HG03060 (cell line): ENCODE data around the gene TTYH2.

ENCODE experiments used
- ATAC-seq: cut with Tn5 transposase; IDR thresholded peaks from one replicate; pipeline ENCODE4 v1.9.1; 2021; ENCODE audit warnings: low read depth, moderate number of reproducible peaks; ENCODE audit not compliant: unreplicated experiment

The TTYH2 gene

GRCh38 chr17:74213861-74214391 is 555 bp downstream of the TTYH2 start:
- no peak for ATAC-seq

GRCh38 chr17:74214484-74215341 is 1.3 kb downstream of the TTYH2 start:
- ATAC-seq: no peak

- ATAC-seq: no peak
Observed at GRCh38 chr17:74215342-74215727, 2.0 kb downstream of the TTYH2 start.

GRCh38 chr17:74216505-74216904 is 3.1 kb downstream of the TTYH2 start:
- ATAC-seq: no peak

GRCh38 chr17:74217037-74217730 is 3.8 kb downstream of the TTYH2 start:
- ATAC-seq: no peak

GRCh38 chr17:74217888-74218287 is 4.5 kb downstream of the TTYH2 start:
- ATAC-seq: no peak

- ATAC-seq: no peak
Observed at GRCh38 chr17:74218436-74218835, 5.1 kb downstream of the TTYH2 start.

- no peak for ATAC-seq
Observed at GRCh38 chr17:74219576-74220133, 6.3 kb downstream of the TTYH2 start.

GRCh38 chr17:74220219-74220618 is 6.8 kb downstream of the TTYH2 start:
- no peak for ATAC-seq

GRCh38 chr17:74220946-74221818 is 7.8 kb downstream of the TTYH2 start:
- no peak for ATAC-seq

GRCh38 chr17:74222399-74222798 is 9.0 kb downstream of the TTYH2 start:
- no peak for ATAC-seq

GRCh38 chr17:74223901-74224300 is 10.5 kb downstream of the TTYH2 start:
- no peak for ATAC-seq

GRCh38 chr17:74224959-74225725 is 11.8 kb downstream of the TTYH2 start:
- ATAC-seq: no peak

- no peak for ATAC-seq
Observed at GRCh38 chr17:74226252-74226651, 12.9 kb downstream of the TTYH2 start.

- no peak for ATAC-seq
Observed at GRCh38 chr17:74227271-74228080, 14.1 kb downstream of the TTYH2 start.

GRCh38 chr17:74228306-74228978 is 15.1 kb downstream of the TTYH2 start:
- ATAC-seq: no peak

- ATAC-seq: no peak
Observed at GRCh38 chr17:74230896-74231295, 17.5 kb downstream of the TTYH2 start.
